Panc1 (cell line): ENCODE measurements around the gene ONECUT3. TPM values are rescaled to one million over a fixed set of nuclear protein-coding genes. Genes with fewer than 3 reads are reported as not detected.
A peak's percentile ranks its signal among the peaks of the same experiment; 100 is the strongest.

Experiments used
- ATAC-seq: fragments of 200-7000 bp; cut with Tn5 transposase; 2 replicates; pipeline ENCODE4 v1.9.1; 2020; ENCODE audit warnings: mild to moderate bottlenecking, moderate library complexity
- BruUV-seq: library from RNA; stranded (reverse); fragments of 400-500 nt; replicated peaks from 2 replicates; lab custom pipeline; 2021; lab: Mats Ljungman, UMichigan
- CTCF ChIA-PET: fragments of 300-600 bp; sonication (Branson Sonifier 250); formaldehyde crosslinking; loops from one replicate; lab custom pipeline; 2022; ENCODE audit warnings: antibody characterized with exemption; lab: Charles Lee
- POLR2A ChIA-PET: fragments of 300-600 bp; sonication (Branson Sonifier 250); formaldehyde crosslinking; loops from one replicate; lab custom pipeline; 2022; ENCODE audit warnings: antibody characterized with exemption; lab: Charles Lee
- DNase-seq: peaks from one replicate; pipeline ENCODE4 v3.0.0-alpha.2; 2010; ENCODE audit warnings: low read depth, low spot score
- H3K27ac ChIP-seq: 2 replicates; pipeline ENCODE4 v1.5.1; 2011; ENCODE audit warnings: mild to moderate bottlenecking, low read length, inconsistent platforms
- H3K27me3 ChIP-seq: fragments of 200-500 bp; sonication (Bioruptor generic); 2 replicates; pipeline ENCODE4 v1.6.0; 2014; ENCODE audit warnings: low read length, inconsistent platforms; ENCODE audit not compliant: control insufficient read depth, insufficient read depth
- H3K36me3 ChIP-seq: fragments of 200-500 bp; sonication (Bioruptor generic); 2 replicates; pipeline ENCODE4 v1.5.1; 2014; ENCODE audit warnings: inconsistent platforms, mild to moderate bottlenecking, low read length, moderate library complexity; ENCODE audit not compliant: control insufficient read depth, insufficient read depth
- H3K4me1 ChIP-seq: 2 replicates; pipeline ENCODE4 v1.5.1; 2011; ENCODE audit warnings: inconsistent platforms, mild to moderate bottlenecking, low read length, moderate library complexity; ENCODE audit not compliant: control insufficient read depth, insufficient read depth
- H3K4me3 ChIP-seq, 2 experiments: 2 replicates each; pipeline ENCODE4 v1.5.1; 2011 to 2012; ENCODE audit warnings: low read depth in 2 of 2, low read length in 2 of 2, mild to moderate bottlenecking in 2 of 2, inconsistent platforms in 1 of 2, moderate library complexity in 1 of 2
- H3K9me3 ChIP-seq: fragments of 200-500 bp; sonication (Bioruptor generic); 2 replicates; pipeline ENCODE4 v1.5.1; 2014; ENCODE audit warnings: low read depth, mild to moderate bottlenecking, inconsistent platforms, low read length, moderate library complexity; ENCODE audit not compliant: control insufficient read depth, insufficient read depth
- CTCF ChIP-seq: fragments of 450-650 bp; IDR thresholded peaks from 2 replicates; pipeline ENCODE4 v1.5.1; 2017; ENCODE audit warnings: mild to moderate bottlenecking
- POLR2AphosphoS5 ChIP-seq: IDR thresholded peaks from 2 replicates; pipeline ENCODE4 v1.6.1; 2012; ENCODE audit warnings: mild to moderate bottlenecking, low read depth, low read length, moderate library complexity
- REST ChIP-seq, 2 experiments: IDR thresholded peaks; 2 replicates each; pipeline ENCODE4 v1.6.1; 2011 to 2012; ENCODE audit warnings: low read depth in 2 of 2, control low read depth in 1 of 2, low read length in 1 of 2, mild to moderate bottlenecking in 1 of 2, moderate library complexity in 1 of 2; ENCODE audit not compliant: insufficient read depth in 1 of 2
- SIN3A ChIP-seq: IDR thresholded peaks from 2 replicates; pipeline ENCODE4 v1.6.1; 2012; ENCODE audit warnings: low read depth, mild to moderate bottlenecking, low read length, moderate library complexity, borderline replicate concordance; ENCODE audit not compliant: insufficient read depth
- TCF7L2 ChIP-seq: IDR thresholded peaks from 2 replicates; pipeline ENCODE4 v1.6.1; 2011; ENCODE audit warnings: mild to moderate bottlenecking, low read depth, low read length, inconsistent platforms
- in situ Hi-C: cut with HindIII; loops from 2 replicates; pipeline ENCODE4 v1.10.0; 2016; ENCODE audit warnings: low sequenced_read_pairs, low pct_unique_long_range_greater_than_20kb
- intact Hi-C: fragments of 100-400 bp; cut with micrococcal nuclease; formaldehyde crosslinking; loops from one replicate; pipeline ENCODE4 v1.10.0; 2022; ENCODE audit not compliant: unreplicated experiment
- total RNA-seq: library from RNA; stranded (reverse); gene quantifications from one replicate; pipeline ENCODE4 v1.2.1, GENCODE V29; 2021; ENCODE audit not compliant: unreplicated experiment

ONECUT3 gene
- total RNA-seq, 1 experiment from 2014 or later: 16.5 TPM

- in situ Hi-C loops: no loop called here
- TSS peak; percentile 78 for BruUV-seq
- Histone ChIP-seq H3K27ac (no peak overlapping the region), H3K27me3 (no peaks in the 10 kb centered on the region), H3K4me3 (no peak overlapping the region), H3K9me3 (no peaks in the 10 kb centered on the region), H3K4me1 (peaks cover 30% of the 10 kb centered on the region), H3K36me3 (no peaks in the 10 kb centered on the region; the same call in 1 of the 2 replicates)
- TF ChIP-seq CTCF: no peak
- TF ChIP-seq SIN3A: no peak
- TF ChIP-seq REST (IDR thresholded peaks at IDR 0.05; ENCODE audit: insufficient read depth in 1 of 2, low read depth in 2 of 2, low read length in 1 of 2): no peak
- TF ChIP-seq TCF7L2: no peak
- no peak; the same call in 1 of the 2 replicates for TF ChIP-seq POLR2AphosphoS5
- ATAC-seq (no peak), DNase-seq (no peak)
- intact Hi-C loops: no loop called here
- POLR2A ChIA-PET: no interaction called here
- CTCF ChIA-PET: interaction anchor here (0.6 kb wide), 2 partner anchors 61 to 136 kb away, joined by 3 to 4 read pairs; no protein-coding TSS in a partner anchor
Measured at GRCh38 chr19:1777149-1777548, 23.8 kb downstream of the ONECUT3 start.

- BruUV-seq: no TSS peak
- H3K36me3 ChIP-seq: no peaks in the 10 kb centered on the region; the same call in 1 of the 2 replicates
- peaks cover 20% of the 10 kb centered on the region for H3K4me1 ChIP-seq
- TF ChIP-seq REST (IDR thresholded peaks at IDR 0.05; ENCODE audit: insufficient read depth in 1 of 2, low read depth in 2 of 2, low read length in 1 of 2) (no peak), CTCF (no peak), POLR2AphosphoS5 (no peak; the same call in 1 of the 2 replicates), SIN3A (no peak), TCF7L2 (no peak)
- CTCF ChIA-PET: no interaction called here
- peak overlapping the region in 1 of 2 experiments; percentile 30; a peak in 2 of 4 replicates for H3K4me3 ChIP-seq
- no peaks in the 10 kb centered on the region for H3K27me3 ChIP-seq
- ATAC-seq (no peak), DNase-seq (no peak)
- POLR2A ChIA-PET: no interaction called here
- no peaks in the 10 kb centered on the region for H3K9me3 ChIP-seq
- H3K27ac ChIP-seq: no peak overlapping the region
- intact Hi-C loops (no loop called here), in situ Hi-C loops (no loop called here)
Measured at GRCh38 chr19:1779574-1779973, 26.3 kb downstream of the ONECUT3 start.
